Nephron (organoid): ENCODE results near the gene SMIM35.

Source experiments
- H3K27ac Mint-ChIP-seq, 3 experiments: 2 replicates each; pipeline ENCODE4 v1.8.0; 2020; ENCODE audit warnings: mixed read lengths in 3 of 3, mild to moderate bottlenecking in 2 of 3, moderate library complexity in 1 of 3
- H3K27me3 Mint-ChIP-seq: 2 replicates; pipeline ENCODE4 v1.8.0; 2021; ENCODE audit warnings: low read depth, mild to moderate bottlenecking, moderate library complexity, mixed read lengths
- H3K36me3 Mint-ChIP-seq: 2 replicates; pipeline ENCODE4 v1.8.0; 2020; ENCODE audit warnings: low read depth, mixed read lengths
- H3K4me1 Mint-ChIP-seq: 2 replicates; pipeline ENCODE4 v1.8.0; 2020; ENCODE audit warnings: mixed read lengths
- H3K4me3 Mint-ChIP-seq, 3 experiments: 2 replicates each; pipeline ENCODE4 v1.8.0; 2020; ENCODE audit warnings: mild to moderate bottlenecking in 3 of 3, mixed read lengths in 3 of 3, moderate library complexity in 2 of 3
- H3K9me3 Mint-ChIP-seq: 2 replicates; pipeline ENCODE4 v1.8.0; 2020; ENCODE audit warnings: mixed read lengths
- TF ChIP-seq, protein P1 (sequence below), 3 experiments: fragments of 200-600 bp; sonication (generic); IDR thresholded peaks; one replicate each; pipeline ENCODE4 v1.5.0; 2021; ENCODE audit warnings: antibody characterized with exemption in 3 of 3; ENCODE audit not compliant: unreplicated experiment in 3 of 3

The SMIM35 gene

GRCh38 chr11:118112711-118113430, 26.1 kb upstream of the SMIM35 start:
- Mint-ChIP-seq H3K4me3 (no peak overlapping the region), H3K9me3 (no peaks in the 10 kb centered on the region), H3K27me3 (peaks cover 22% of the 10 kb centered on the region)

DNA sequence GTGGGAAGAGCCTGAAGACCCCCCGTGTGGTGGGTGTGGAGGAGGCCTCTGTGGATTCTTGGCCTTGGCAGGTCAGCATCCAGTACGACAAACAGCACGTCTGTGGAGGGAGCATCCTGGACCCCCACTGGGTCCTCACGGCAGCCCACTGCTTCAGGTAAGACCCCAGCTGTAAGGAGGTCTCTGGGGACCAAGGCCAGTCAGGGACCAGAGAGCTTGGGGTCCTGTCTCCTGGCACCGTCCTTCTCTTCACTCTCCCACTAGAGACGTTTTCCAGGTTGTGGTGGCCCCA, 24.9 kb upstream of the SMIM35 start:
- Mint-ChIP-seq H3K27me3 (peaks cover 22% of the 10 kb centered on the region), H3K4me3 (no peak overlapping the region), H3K9me3 (no peaks in the 10 kb centered on the region)

More at GRCh38 chr11:118112711-118113430, 26.1 kb upstream of the SMIM35 start:
- Mint-ChIP-seq H3K36me3 (no peaks in the 10 kb centered on the region), H3K27ac (no peak overlapping the region), H3K4me1 (peaks cover 14% of the 10 kb centered on the region)
- TF ChIP-seq, protein P1, sequence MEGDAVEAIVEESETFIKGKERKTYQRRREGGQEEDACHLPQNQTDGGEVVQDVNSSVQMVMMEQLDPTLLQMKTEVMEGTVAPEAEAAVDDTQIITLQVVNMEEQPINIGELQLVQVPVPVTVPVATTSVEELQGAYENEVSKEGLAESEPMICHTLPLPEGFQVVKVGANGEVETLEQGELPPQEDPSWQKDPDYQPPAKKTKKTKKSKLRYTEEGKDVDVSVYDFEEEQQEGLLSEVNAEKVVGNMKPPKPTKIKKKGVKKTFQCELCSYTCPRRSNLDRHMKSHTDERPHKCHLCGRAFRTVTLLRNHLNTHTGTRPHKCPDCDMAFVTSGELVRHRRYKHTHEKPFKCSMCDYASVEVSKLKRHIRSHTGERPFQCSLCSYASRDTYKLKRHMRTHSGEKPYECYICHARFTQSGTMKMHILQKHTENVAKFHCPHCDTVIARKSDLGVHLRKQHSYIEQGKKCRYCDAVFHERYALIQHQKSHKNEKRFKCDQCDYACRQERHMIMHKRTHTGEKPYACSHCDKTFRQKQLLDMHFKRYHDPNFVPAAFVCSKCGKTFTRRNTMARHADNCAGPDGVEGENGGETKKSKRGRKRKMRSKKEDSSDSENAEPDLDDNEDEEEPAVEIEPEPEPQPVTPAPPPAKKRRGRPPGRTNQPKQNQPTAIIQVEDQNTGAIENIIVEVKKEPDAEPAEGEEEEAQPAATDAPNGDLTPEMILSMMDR (IDR thresholded peaks at IDR 0.05; ENCODE audit: unreplicated experiment in 3 of 3), result no peak

GRCh38 chr11:118111019-118111743, 24.4 kb upstream of the SMIM35 start:
- Mint-ChIP-seq H3K4me1 (peaks cover 11% of the 10 kb centered on the region), H3K4me3 (no peak overlapping the region), H3K36me3 (no peaks in the 10 kb centered on the region), H3K27ac (peak overlapping the region in 1 of 3 experiments; percentile 26), H3K9me3 (no peaks in the 10 kb centered on the region), H3K27me3 (peaks cover 19% of the 10 kb centered on the region)
- TF ChIP-seq, protein P1 (IDR thresholded peaks at IDR 0.05; ENCODE audit: unreplicated experiment in 3 of 3), result no peak

More for the DNA sequence above, 24.9 kb upstream of the SMIM35 start:
- Mint-ChIP-seq H3K27ac (no peak overlapping the region), H3K4me1 (peaks cover 11% of the 10 kb centered on the region), H3K36me3 (no peaks in the 10 kb centered on the region)
- TF ChIP-seq, protein P1 (IDR thresholded peaks at IDR 0.05; ENCODE audit: unreplicated experiment in 3 of 3), result no peak

- H3K36me3 Mint-ChIP-seq, result no peaks in the 10 kb centered on the region
- no peak overlapping the region for H3K4me3 Mint-ChIP-seq
Observed at GRCh38 chr11:118109231-118109630, 22.5 kb upstream of the SMIM35 start.

GRCh38 chr11:118108513-118108912, 21.8 kb upstream of the SMIM35 start:
- Mint-ChIP-seq H3K9me3 (no peaks in the 10 kb centered on the region), H3K27me3 (peaks cover 10% of the 10 kb centered on the region), H3K27ac (no peak overlapping the region), H3K4me3 (no peak overlapping the region), H3K4me1 (peaks cover 11% of the 10 kb centered on the region), H3K36me3 (no peaks in the 10 kb centered on the region)
- TF ChIP-seq, protein P1 (IDR thresholded peaks at IDR 0.05; ENCODE audit: unreplicated experiment in 3 of 3), result no peak

More at GRCh38 chr11:118109231-118109630, 22.5 kb upstream of the SMIM35 start:
- peaks cover 11% of the 10 kb centered on the region for H3K4me1 Mint-ChIP-seq
- peaks cover 10% of the 10 kb centered on the region for H3K27me3 Mint-ChIP-seq
- no peak overlapping the region for H3K27ac Mint-ChIP-seq
- TF ChIP-seq, protein P1 (IDR thresholded peaks at IDR 0.05; ENCODE audit: unreplicated experiment in 3 of 3), result no peak
- no peaks in the 10 kb centered on the region for H3K9me3 Mint-ChIP-seq
